Peyer's patch (tissue), 4 donors: ENCODE measurements around the gene KCNIP3.

Experiments used
- CTCF ChIP-seq, 6 experiments: fragments of 450-650 bp in 4 of 6; fragments of 200-600 bp in 2 of 6; sonication (generic) in 1 of 6; IDR thresholded peaks; one replicate each; pipeline ENCODE4 v1.5.1; 2017 to 2019; ENCODE audit warnings: antibody characterized with exemption in 6 of 6, mild to moderate bottlenecking in 3 of 6, moderate library complexity in 1 of 6
- POLR2A ChIP-seq, 2 donors: fragments of 450-650 bp; IDR thresholded peaks; one replicate each; pipeline ENCODE4 v1.5.1; 2017; ENCODE audit warnings: antibody characterized with exemption in 2 of 2, mild to moderate bottlenecking in 2 of 2, moderate library complexity in 2 of 2

- TF ChIP-seq CTCF (IDR thresholded peaks at IDR 0.05): no peak
- TF ChIP-seq POLR2A (IDR thresholded peaks at IDR 0.05): no peak
Observed at GRCh38 chr2:95291222-95291621, 5.9 kb upstream of the KCNIP3 start.
